ENCODE data around the gene CAPS2.

The CAPS2 gene

GRCh38 chr12:75227132-75227531, 103.0 kb downstream of the CAPS2 start:
- Histone ChIP-seq H2BK5ac (ENCODE audit: low read depth, low read length, poor library complexity, severe bottlenecking) (no peak overlapping the region), H3K36me3 (ENCODE audit: control insufficient read depth in 1 of 2, insufficient read depth in 2 of 2, low read depth in 1 of 2, low read length in 2 of 2) (no peaks in the 10 kb centered on the region), H3K4me2 (ENCODE audit: low read length, poor library complexity, severe bottlenecking) (no peak overlapping the region), H3K4me1 (ENCODE audit: control insufficient read depth, insufficient read depth, low read depth, low read length) (no peaks in the 10 kb centered on the region), H3K9ac (ENCODE audit: low read length) (no peak overlapping the region), H2AFZ (ENCODE audit: low read depth, low read length) (no peak overlapping the region), H3K27me3 (ENCODE audit: control insufficient read depth in 1 of 2, insufficient read depth in 1 of 2, low read length in 2 of 2) (no peaks in the 10 kb centered on the region), H2BK15ac (ENCODE audit: low read depth, poor library complexity, severe bottlenecking) (no peak overlapping the region), H3K4me3 (ENCODE audit: insufficient read depth in 1 of 2, low read depth in 1 of 2, low read length in 2 of 2) (no peak overlapping the region), H4K91ac (ENCODE audit: low read length) (no peak overlapping the region), H3K14ac (ENCODE audit: low read length in 2 of 2) (no peak overlapping the region), H3K23ac (ENCODE audit: low read length in 2 of 2) (no peak overlapping the region), H3K27ac (ENCODE audit: low read length, poor library complexity, severe bottlenecking) (no peak overlapping the region), H3K18ac (ENCODE audit: low read depth in 1 of 2, low read length in 2 of 2) (no peak overlapping the region), H3K9me3 (ENCODE audit: control insufficient read depth, low read length) (peaks cover 4% of the 10 kb centered on the region), H3K4ac (ENCODE audit: low read depth in 1 of 2, low read length in 2 of 2) (no peak overlapping the region), H2BK12ac (ENCODE audit: low read length in 2 of 2) (no peak overlapping the region), H2AK5ac (ENCODE audit: low read length, severe bottlenecking) (no peak overlapping the region), H3K79me1 (replicated peaks; ENCODE audit: low read length, poor library complexity, severe bottlenecking) (no peaks in the 10 kb centered on the region), H4K8ac (ENCODE audit: low read length) (no peak overlapping the region), H2BK120ac (ENCODE audit: low read depth, low read length) (no peak overlapping the region)
- DNase-seq, result no peak
- WGBS, result no CpG with 5 or more reads among the region's 1 CpG

Data from mesenchymal stem cell (in vitro differentiated cells and primary cell).